Kidney (tissue), 14 donors: Measurements from ENCODE around the gene ZFR2. TPM values are rescaled to one million over a fixed set of nuclear protein-coding genes. Genes with fewer than 3 reads are reported as not detected.
A peak's percentile ranks its signal among the peaks of the same experiment; 100 is the strongest.
"Not testable (repeated sequence)": the region's sequence is repeated elsewhere in the genome, so short reads cannot be mapped to it uniquely, and the experiment has no call there.

Source experiments
- DNase-seq, 5 donors: peaks; one replicate each; pipeline ENCODE4 v3.0.0-alpha.2; 2013 to 2020
- FAIRE-seq: peaks from 2 replicates; lab custom pipeline; 2012; peaks lifted over from hg19 to GRCh38; lab: Jason Lieb, UNC
- H3K27ac ChIP-seq, 2 donors: one replicate each; pipeline ENCODE4 v1.7.0; 2013; ENCODE audit warnings: low read depth in 2 of 2, low read length in 2 of 2, inconsistent platforms in 1 of 2
- H3K27me3 ChIP-seq: one replicate; pipeline ENCODE4 v1.7.1; 2013; ENCODE audit warnings: low read length, inconsistent platforms; ENCODE audit not compliant: control insufficient read depth, insufficient read depth
- H3K36me3 ChIP-seq, 3 donors: one replicate each; pipeline versions ENCODE4 v1.7.0 to v1.7.1; 2013; ENCODE audit warnings: low read length in 3 of 3, control low read depth in 1 of 3, inconsistent platforms in 1 of 3; ENCODE audit not compliant: insufficient read depth in 3 of 3, control insufficient read depth in 2 of 3
- H3K4me1 ChIP-seq, 3 donors: one replicate each; pipeline versions ENCODE4 v1.7.0 to v1.7.1; 2013; ENCODE audit warnings: low read length in 3 of 3, inconsistent platforms in 1 of 3, low read depth in 1 of 3; ENCODE audit not compliant: control insufficient read depth in 2 of 3, insufficient read depth in 2 of 3
- H3K4me3 ChIP-seq, 3 donors: one replicate each; pipeline versions ENCODE4 v1.7.0 to v1.8.1; 2013; ENCODE audit warnings: low read length in 3 of 3, control low read depth in 1 of 3, inconsistent platforms in 1 of 3
- H3K9ac ChIP-seq, 3 donors: one replicate each; pipeline versions ENCODE4 v1.7.0 to v1.7.1; 2013; ENCODE audit warnings: low read length in 3 of 3, control low read depth in 1 of 3, inconsistent platforms in 1 of 3
- H3K9me3 ChIP-seq, 3 donors: one replicate each; pipeline versions ENCODE4 v1.7.0 to v1.7.1; 2013; ENCODE audit warnings: low read length in 3 of 3, control low read depth in 1 of 3, inconsistent platforms in 1 of 3; ENCODE audit not compliant: control insufficient read depth in 2 of 3, insufficient read depth in 1 of 3
- CTCF ChIP-seq: IDR thresholded peaks from 3 replicates; pipeline ENCODE4 v1.5.1; 2012; ENCODE audit warnings: mild to moderate bottlenecking, moderate library complexity, borderline replicate concordance; ENCODE audit not compliant: insufficient read depth; ENCODE audit errors: extremely low read depth
- intact Hi-C: fragments of 100-400 bp; cut with DNase I; formaldehyde crosslinking; loops from one replicate; pipeline ENCODE4 v1.11.1; 2022
- polyA plus RNA-seq: library from polyadenylated mRNA; stranded (reverse); fragments of 350-450 nt; fragmentation: Illumina TruSeq; extraction: RNeasy Lipid Tissue Mini Kit (QIAGEN cat#74804); gene quantifications from one replicate; pipeline ENCODE4 v1.2.3, GENCODE V29; 2014; ENCODE audit warnings: low read depth, low replicate concordance; ENCODE audit not compliant: insufficient read depth
- total RNA-seq: library from RNA; stranded (reverse); fragmentation: NEBNext Ultra II Directional; extraction: Animal tissue kit (Norgen Biotek cat#: 25700); gene quantifications from one replicate; pipeline ENCODE4 v1.2.1, GENCODE V29; 2021
- donor health status: control.
- donor health status: control.
- donor health status: control.
- donor health status: control.
- donor health status: control.
- donor health status: DM: yes; HTN: yes; CAD: no.
- donor health status: Normal renal cell carcinoma (clear cell type).

ZFR2 gene
- total and polyA plus RNA-seq, 2 donors from 2014 or later, result 0.22 TPM; not detected in 1

- Histone ChIP-seq H3K9me3 (no peaks in the 10 kb centered on the region), H3K9ac (no peak overlapping the region), H3K27me3 (no peaks in the 10 kb centered on the region), H3K4me1 (peaks cover 0 to 2% (median 0%) of the 10 kb centered on the region in 3 donors), H3K36me3 (peaks cover 0 to 9% (median 2%) of the 10 kb centered on the region in 3 donors), H3K4me3 (no peak overlapping the region), H3K27ac (no peak overlapping the region)
- TF ChIP-seq CTCF, result no peak
- intact Hi-C loops, result no loop called here
- no peak for FAIRE-seq
- DNase-seq, result peak in 1 of 5 donors; percentile 66
These were observed 100.7 kb downstream of the ZFR2 start for GRCh38 chr19:3768015-3768747.

- no peak for TF ChIP-seq CTCF
- H3K36me3 ChIP-seq, result peaks cover 0 to 9% (median 2%) of the 10 kb centered on the region in 3 donors
- FAIRE-seq, result no peak
These were observed 101.8 kb downstream of the ZFR2 start for GRCh38 chr19:3767050-3767449.

GRCh38 chr19:3766520-3766919 is 102.3 kb downstream of the ZFR2 start:
- TF ChIP-seq CTCF, result no peak
- Histone ChIP-seq H3K27me3 (no peaks in the 10 kb centered on the region), H3K27ac (no peak overlapping the region), H3K9ac (no peak overlapping the region), H3K4me3 (no peak overlapping the region), H3K36me3 (peaks cover 0 to 9% (median 2%) of the 10 kb centered on the region in 3 donors), H3K4me1 (peaks cover 0 to 10% (median 3%) of the 10 kb centered on the region in 3 donors), H3K9me3 (no peaks in the 10 kb centered on the region)
- FAIRE-seq (no peak), DNase-seq (no peak)
- intact Hi-C loops, result no loop called here

More at GRCh38 chr19:3767050-3767449, 101.8 kb downstream of the ZFR2 start:
- no peak overlapping the region for H3K27ac ChIP-seq
- no peak overlapping the region for H3K4me3 ChIP-seq
- DNase-seq, result no peak
- no peaks in the 10 kb centered on the region for H3K9me3 ChIP-seq
- peaks cover 0 to 7% (median 0%) of the 10 kb centered on the region in 3 donors for H3K4me1 ChIP-seq
- intact Hi-C loops, result no loop called here
- no peak overlapping the region for H3K9ac ChIP-seq
- H3K27me3 ChIP-seq, result no peaks in the 10 kb centered on the region

- FAIRE-seq, intact Hi-C loops: not testable (repeated sequence)
These were observed 103.1 kb downstream of the ZFR2 start for GRCh38 chr19:3765757-3766156.

More at GRCh38 chr19:3765757-3766156, 103.1 kb downstream of the ZFR2 start:
- H3K4me3 ChIP-seq, DNase-seq, H3K9ac ChIP-seq, H3K9me3 ChIP-seq, H3K4me1 ChIP-seq, H3K36me3 ChIP-seq, H3K27ac ChIP-seq, H3K27me3 ChIP-seq: not testable (repeated sequence)
